CD14-positive monocyte (primary cell): ENCODE measurements around the gene TNFRSF25. TPM values are rescaled to one million over a fixed set of nuclear protein-coding genes. Genes with fewer than 3 reads are reported as not detected.
"Not testable (repeated sequence)": the region's sequence is repeated elsewhere in the genome, so short reads cannot be mapped to it uniquely, and the experiment has no call there.

Experiments
- DNase-seq, 3 donors: peaks; one replicate each; pipeline ENCODE4 v3.0.0-alpha.2; 2011 to 2022
- H2AFZ ChIP-seq: 2 replicates; pipeline ENCODE4 v1.6.0; 2012; ENCODE audit warnings: mild to moderate bottlenecking, low read depth, low read length, inconsistent platforms; ENCODE audit not compliant: insufficient read depth, poor library complexity, severe bottlenecking
- H3K27ac ChIP-seq, 2 donors: 1 replicate in 1 of 2; 2 replicates in 1 of 2; pipeline ENCODE4 v1.5.1; 2012 to 2013; ENCODE audit warnings: low read length in 2 of 2, control low read depth in 1 of 2, inconsistent platforms in 1 of 2, low read depth in 1 of 2, mild to moderate bottlenecking in 1 of 2
- H3K27me3 ChIP-seq, 2 donors: one replicate each; pipeline versions ENCODE4 v1.6.0 to v1.6.1; 2011 to 2013; ENCODE audit warnings: low read length in 2 of 2; ENCODE audit not compliant: control insufficient read depth in 2 of 2, insufficient read depth in 2 of 2
- H3K36me3 ChIP-seq, 2 donors: replicated peaks in 1 of 2; 1 replicate in 1 of 2; 2 replicates in 1 of 2; pipeline versions ENCODE4 v1.5.1 to v1.6.1; 2012 to 2013; ENCODE audit warnings: low read length in 2 of 2, control low read depth in 1 of 2, inconsistent platforms in 1 of 2, mild to moderate bottlenecking in 1 of 2; ENCODE audit not compliant: insufficient read depth in 2 of 2, control insufficient read depth in 1 of 2
- H3K4me1 ChIP-seq, 2 donors: 1 replicate in 1 of 2; 2 replicates in 1 of 2; pipeline versions ENCODE4 v1.5.1 to v1.6.1; 2012 to 2013; ENCODE audit warnings: low read length in 2 of 2, control low read depth in 1 of 2, inconsistent platforms in 1 of 2, mild to moderate bottlenecking in 1 of 2, moderate library complexity in 1 of 2; ENCODE audit not compliant: insufficient read depth in 2 of 2, control insufficient read depth in 1 of 2
- H3K4me2 ChIP-seq: replicated peaks from 2 replicates; pipeline ENCODE3; 2012; ENCODE audit warnings: low read length, moderate library complexity, mild to moderate bottlenecking; ENCODE audit not compliant: poor library complexity, severe bottlenecking; ENCODE audit errors: extremely low read depth
- H3K4me3 ChIP-seq, 3 experiments: fragments of 200-600 bp in 1 of 3; sonication (generic) in 1 of 3; replicated peaks in 1 of 3; 1 replicate in 2 of 3; 2 replicates in 1 of 3; pipeline ENCODE4 v1.5.1; 2011 to 2013; ENCODE audit warnings: low read length in 3 of 3, mild to moderate bottlenecking in 3 of 3, control low read depth in 2 of 3, low read depth in 2 of 3, inconsistent platforms in 1 of 3, moderate library complexity in 1 of 3
- H3K79me2 ChIP-seq: 2 replicates; pipeline ENCODE4 v1.6.0; 2012; ENCODE audit warnings: mild to moderate bottlenecking, control low read depth, inconsistent platforms, low read length, moderate library complexity; ENCODE audit not compliant: insufficient read depth
- H3K9ac ChIP-seq: 2 replicates; pipeline ENCODE4 v1.6.0; 2017; ENCODE audit warnings: low read length, mild to moderate bottlenecking; ENCODE audit not compliant: insufficient read depth, poor library complexity, severe bottlenecking
- H3K9me3 ChIP-seq, 2 donors: replicated peaks in 1 of 2; 1 replicate in 1 of 2; 2 replicates in 1 of 2; pipeline versions ENCODE4 v1.5.1 to v1.6.1; 2012 to 2013; ENCODE audit warnings: low read length in 2 of 2, control low read depth in 1 of 2; ENCODE audit not compliant: control insufficient read depth in 1 of 2, insufficient read depth in 1 of 2
- H4K20me1 ChIP-seq: 2 replicates; pipeline ENCODE4 v1.6.0; 2012; ENCODE audit warnings: mild to moderate bottlenecking, low read length, control low read depth, moderate library complexity; ENCODE audit not compliant: insufficient read depth
- H3K27ac Mint-ChIP-seq, 7 donors: one replicate each; pipeline ENCODE4 v1.8.0; 2020; ENCODE audit warnings: mild to moderate bottlenecking in 7 of 7, mixed read lengths in 7 of 7, moderate library complexity in 6 of 7, inconsistent platforms in 2 of 7
- H3K27me3 Mint-ChIP-seq, 3 donors: one replicate each; pipeline ENCODE4 v1.8.0; 2021 to 2022; ENCODE audit warnings: low read depth in 3 of 3, mild to moderate bottlenecking in 3 of 3, mixed read lengths in 3 of 3, moderate library complexity in 3 of 3, inconsistent platforms in 1 of 3
- H3K36me3 Mint-ChIP-seq, 2 donors: one replicate each; pipeline ENCODE4 v1.8.0; 2020; ENCODE audit warnings: mixed read lengths in 2 of 2, inconsistent platforms in 1 of 2, mild to moderate bottlenecking in 1 of 2
- H3K4me1 Mint-ChIP-seq: one replicate; pipeline ENCODE4 v1.8.0; 2020; ENCODE audit warnings: mild to moderate bottlenecking, mixed read lengths
- H3K4me3 Mint-ChIP-seq, 2 donors: one replicate each; pipeline ENCODE4 v1.8.0; 2020; ENCODE audit warnings: mild to moderate bottlenecking in 2 of 2, mixed read lengths in 2 of 2, moderate library complexity in 1 of 2
- H3K9me3 Mint-ChIP-seq, 7 donors: one replicate each; pipeline ENCODE4 v1.8.0; 2020 to 2022; ENCODE audit warnings: mixed read lengths in 7 of 7, mild to moderate bottlenecking in 6 of 7, moderate library complexity in 6 of 7, inconsistent platforms in 2 of 7
- WGBS: methylation state at CpG from one replicate; pipeline ENCODE4 v1.1.5; 2013; ENCODE audit warnings: missing lambda C conversion rate; ENCODE audit not compliant: insufficient coverage; 5-methylcytosine and 5-hydroxymethylcytosine counted together
- intact Hi-C, 2 donors: fragments of 100-400 bp; cut with micrococcal nuclease; formaldehyde crosslinking; loops; one replicate each; pipeline versions ENCODE4 v1.15.0 to v1.15.1; 2023
- polyA plus RNA-seq, 3 donors: library from polyadenylated mRNA; depleted of rRNA in 1 of 3; unstranded in 2 of 3; stranded (reverse) in 1 of 3; fragments of 300-500 nt in 2 of 3; fragments of >200 nt in 1 of 3; fragmentation: Illumina TruSeq in 2 of 3; gene quantifications; 1 replicate in 2 of 3; 2 replicates in 1 of 3; pipeline ENCODE4 v1.2.3, GENCODE V29; 2012 to 2021
- TF ChIP-seq, protein P1 (sequence below): fragments of 200-600 bp; IDR thresholded peaks from one replicate; pipeline ENCODE4 v1.8.0; 2022; ENCODE audit warnings: antibody characterized with exemption, mild to moderate bottlenecking

Gene TNFRSF25
- polyA plus RNA-seq, 3 donors = 0.33 to 3.0 (median 0.48) TPM

DNA sequence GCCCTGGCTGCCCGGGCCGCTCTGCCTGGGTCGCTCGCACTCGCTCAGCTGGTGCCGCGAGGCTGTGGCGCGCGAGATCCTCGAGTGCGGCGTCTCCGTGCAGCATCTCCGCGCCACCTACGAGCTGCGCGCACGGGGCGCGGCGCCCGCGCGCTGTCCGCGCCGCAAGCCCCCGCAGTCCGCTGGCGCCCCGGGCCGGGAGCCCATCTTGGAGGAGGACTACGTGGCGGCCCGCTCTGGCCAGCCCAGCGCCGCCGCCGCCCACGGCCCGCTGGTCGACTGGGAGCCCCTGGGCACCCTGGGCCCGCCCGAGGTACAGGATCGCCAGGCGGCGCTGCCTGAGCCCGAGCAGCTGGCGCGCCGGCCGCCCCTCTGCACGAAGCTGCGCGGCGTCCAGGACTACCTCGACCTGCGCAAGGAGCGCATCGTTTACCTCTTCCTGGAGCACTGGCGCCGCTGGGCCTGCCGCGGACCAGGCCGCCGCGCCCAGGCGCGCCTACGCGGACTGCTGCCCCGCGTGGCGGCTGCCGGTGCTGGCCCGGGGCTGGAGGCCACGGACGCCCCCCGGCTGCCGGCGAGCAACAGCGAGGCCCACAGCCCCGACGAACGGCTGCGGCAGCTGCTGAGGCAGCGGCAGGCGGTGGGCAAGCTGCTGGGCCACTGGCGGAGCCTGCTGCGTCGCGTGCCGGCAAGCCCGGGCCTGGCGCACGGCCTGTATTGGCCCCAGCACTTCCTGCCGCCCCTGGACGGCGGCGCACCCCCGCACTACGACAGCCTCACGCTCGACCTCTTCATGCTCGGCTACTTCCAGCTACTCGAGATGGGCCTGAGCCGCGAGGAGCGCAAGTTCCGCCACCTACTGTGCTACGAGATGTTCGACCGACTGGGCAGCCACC, 10.9 kb downstream of the TNFRSF25 start:
- DNase-seq = no peak
- Histone ChIP-seq H3K79me2 (no peaks in the 10 kb centered on the region), H3K9ac (no peak overlapping the region), H2AFZ (no peak overlapping the region), H4K20me1 (no peaks in the 10 kb centered on the region), H3K36me3 (no peaks in the 10 kb centered on the region), H3K4me2 (no peak overlapping the region), H3K4me1 (no peaks in the 10 kb centered on the region), H3K9me3 (no peaks in the 10 kb centered on the region), H3K4me3 (no peak overlapping the region), H3K27ac (no peak overlapping the region), H3K27me3 (peaks cover 2 to 61% of the 10 kb centered on the region in 2 donors)
- Mint-ChIP-seq H3K9me3 (peaks cover 0 to 4% (median 0%) of the 10 kb centered on the region in 7 donors), H3K4me3 (peak overlapping the region in 1 of 2 donors; percentile 74), H3K27ac (no peak overlapping the region), H3K27me3 (peaks cover 68 to 88% (median 79%) of the 10 kb centered on the region in 3 donors), H3K4me1 (no peaks in the 10 kb centered on the region), H3K36me3 (no peaks in the 10 kb centered on the region)
- WGBS = 5% methylated on average over 115 of the region's 115 CpGs
- TF ChIP-seq, protein P1, sequence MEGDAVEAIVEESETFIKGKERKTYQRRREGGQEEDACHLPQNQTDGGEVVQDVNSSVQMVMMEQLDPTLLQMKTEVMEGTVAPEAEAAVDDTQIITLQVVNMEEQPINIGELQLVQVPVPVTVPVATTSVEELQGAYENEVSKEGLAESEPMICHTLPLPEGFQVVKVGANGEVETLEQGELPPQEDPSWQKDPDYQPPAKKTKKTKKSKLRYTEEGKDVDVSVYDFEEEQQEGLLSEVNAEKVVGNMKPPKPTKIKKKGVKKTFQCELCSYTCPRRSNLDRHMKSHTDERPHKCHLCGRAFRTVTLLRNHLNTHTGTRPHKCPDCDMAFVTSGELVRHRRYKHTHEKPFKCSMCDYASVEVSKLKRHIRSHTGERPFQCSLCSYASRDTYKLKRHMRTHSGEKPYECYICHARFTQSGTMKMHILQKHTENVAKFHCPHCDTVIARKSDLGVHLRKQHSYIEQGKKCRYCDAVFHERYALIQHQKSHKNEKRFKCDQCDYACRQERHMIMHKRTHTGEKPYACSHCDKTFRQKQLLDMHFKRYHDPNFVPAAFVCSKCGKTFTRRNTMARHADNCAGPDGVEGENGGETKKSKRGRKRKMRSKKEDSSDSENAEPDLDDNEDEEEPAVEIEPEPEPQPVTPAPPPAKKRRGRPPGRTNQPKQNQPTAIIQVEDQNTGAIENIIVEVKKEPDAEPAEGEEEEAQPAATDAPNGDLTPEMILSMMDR = no peak
- intact Hi-C loops = no loop called here

DNA sequence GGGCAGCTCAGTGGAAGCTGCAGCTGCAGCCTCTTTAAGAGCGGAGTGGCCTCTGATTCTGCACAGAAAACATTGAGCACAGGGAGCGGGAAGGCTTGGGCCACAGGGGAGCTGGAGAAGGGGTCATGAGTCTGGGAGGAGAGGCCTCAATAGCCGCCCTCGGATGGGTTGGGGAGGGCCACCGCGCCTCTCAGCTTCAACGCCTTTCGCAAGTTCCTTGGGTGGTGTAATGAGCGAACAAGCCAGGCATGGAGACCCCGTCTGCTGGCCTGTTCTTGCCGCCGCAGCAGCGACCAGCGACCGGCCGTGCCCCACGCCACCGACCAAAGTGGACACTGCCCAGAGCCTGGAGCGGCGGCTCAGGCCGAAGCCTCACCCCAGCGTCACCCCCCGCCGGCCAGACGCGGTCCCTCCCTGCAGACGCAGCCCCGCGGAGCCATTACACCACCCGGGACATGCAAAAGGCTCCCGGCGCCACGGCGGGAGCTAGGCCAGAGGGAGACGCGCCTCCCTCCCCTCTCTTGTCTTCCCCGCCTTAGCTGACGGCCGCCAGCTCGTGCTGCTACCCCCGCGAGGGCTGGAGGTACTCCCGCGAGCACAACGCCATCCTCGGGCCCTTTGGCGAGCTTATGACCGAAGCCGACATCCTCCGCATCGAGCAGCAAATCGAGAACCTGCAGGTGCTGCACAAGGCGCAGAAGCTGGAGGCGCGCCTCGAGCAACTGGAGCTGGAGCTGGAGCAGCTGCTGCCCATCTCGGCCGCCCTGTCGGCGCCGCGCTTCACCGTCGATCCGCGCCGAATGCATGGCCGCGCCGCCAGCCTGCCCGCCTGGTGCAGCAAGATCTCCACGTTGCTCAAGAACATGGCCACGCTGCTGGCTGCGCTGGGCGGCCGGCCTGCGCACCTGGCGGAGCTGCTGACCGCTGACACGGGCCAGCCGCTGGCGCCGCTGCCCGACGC, 11.8 kb downstream of the TNFRSF25 start:
- peaks cover 6 to 61% of the 10 kb centered on the region in 2 donors for H3K27me3 ChIP-seq
- intact Hi-C loops = not testable (repeated sequence)

More for the DNA sequence above, 11.8 kb downstream of the TNFRSF25 start:
- DNase-seq, H3K4me2 ChIP-seq, H3K4me1 ChIP-seq, H3K9ac ChIP-seq, H3K9me3 ChIP-seq, H3K4me1 Mint-ChIP-seq, H3K27ac ChIP-seq, H3K79me2 ChIP-seq, H3K4me3 ChIP-seq, H2AFZ ChIP-seq, H3K36me3 Mint-ChIP-seq, H3K27ac Mint-ChIP-seq, H3K36me3 ChIP-seq, H4K20me1 ChIP-seq: not testable (repeated sequence)
- WGBS = 11% methylated on average over 76 of the region's 85 CpGs
- Mint-ChIP-seq H3K4me3 (peak overlapping the region in 1 of 2 donors; percentile 76), H3K27me3 (peaks cover 70 to 88% (median 81%) of the 10 kb centered on the region in 3 donors), H3K9me3 (peaks cover 0 to 10% (median 0%) of the 10 kb centered on the region in 7 donors)
